HTR-8/SVneo (cell line): Measurements from ENCODE around the gene ZIC4.

Source experiments
- DNase-seq: peaks from one replicate; pipeline ENCODE4 v3.0.0; 2011; ENCODE audit warnings: low spot score, mixed read lengths; ENCODE audit not compliant: insufficient read length
- FAIRE-seq: peaks from 2 replicates; lab custom pipeline; 2011; peaks lifted over from hg19 to GRCh38; lab: Jason Lieb, UNC

Gene ZIC4

GRCh38 chr3:147408188-147409100, 2.1 kb upstream of the ZIC4 start:
- FAIRE-seq (no peak), DNase-seq (no peak)

GRCh38 chr3:147407498-147408187, 1.3 kb upstream of the ZIC4 start:
- FAIRE-seq (no peak), DNase-seq (no peak)

GRCh38 chr3:147407114-147407497, 763 bp upstream of the ZIC4 start:
- DNase-seq (no peak), FAIRE-seq (no peak)

- no peak for FAIRE-seq
Observed at GRCh38 chr3:147405231-147406027, 914 bp downstream of the ZIC4 start.

GRCh38 chr3:147404800-147405230, 1.5 kb downstream of the ZIC4 start:
- no peak for FAIRE-seq

More at GRCh38 chr3:147405231-147406027, 914 bp downstream of the ZIC4 start:
- DNase-seq = no peak

GRCh38 chr3:147404000-147404799, 2.1 kb downstream of the ZIC4 start:
- no peak for DNase-seq
- no peak for FAIRE-seq

More at GRCh38 chr3:147404800-147405230, 1.5 kb downstream of the ZIC4 start:
- DNase-seq = no peak

GRCh38 chr3:147403511-147403910, 2.8 kb downstream of the ZIC4 start:
- DNase-seq (no peak), FAIRE-seq (no peak)

GRCh38 chr3:147402159-147402558, 4.2 kb downstream of the ZIC4 start:
- FAIRE-seq = no peak
- DNase-seq = no peak

- no peak for FAIRE-seq
- no peak for DNase-seq
Observed at GRCh38 chr3:147401421-147401820, 4.9 kb downstream of the ZIC4 start.

GRCh38 chr3:147400999-147401398, 5.3 kb downstream of the ZIC4 start:
- FAIRE-seq = no peak
- no peak for DNase-seq

- no peak for DNase-seq
- no peak for FAIRE-seq
Observed at GRCh38 chr3:147400111-147400510, 6.2 kb downstream of the ZIC4 start.

GRCh38 chr3:147398813-147399534, 7.4 kb downstream of the ZIC4 start:
- DNase-seq (no peak), FAIRE-seq (no peak)

- DNase-seq = no peak
- no peak for FAIRE-seq
Observed at GRCh38 chr3:147397875-147398812, 8.2 kb downstream of the ZIC4 start.

GRCh38 chr3:147397155-147397874, 9.0 kb downstream of the ZIC4 start:
- FAIRE-seq = no peak
- no peak for DNase-seq

- DNase-seq = no peak
- no peak for FAIRE-seq
Observed at GRCh38 chr3:147396712-147397046, 9.7 kb downstream of the ZIC4 start.

GRCh38 chr3:147395899-147396711, 10.2 kb downstream of the ZIC4 start:
- DNase-seq (no peak), FAIRE-seq (no peak)

GRCh38 chr3:147394884-147395225, 11.5 kb downstream of the ZIC4 start:
- DNase-seq (no peak), FAIRE-seq (no peak)
